Stomach (tissue), 9 donors: Measurements from ENCODE around the gene POLH. TPM values are rescaled to one million over a fixed set of nuclear protein-coding genes. Genes with fewer than 3 reads are reported as not detected.

Experiments used
- DNase-seq, 2 donors: peaks; one replicate each; pipeline versions ENCODE4 v3.0.0 to v3.0.0-alpha.2; 2013 to 2019
- H3K27ac ChIP-seq, 5 donors: fragments of 200-600 bp in 4 of 5; sonication (generic) in 4 of 5; one replicate each; pipeline ENCODE4 v1.5.1; 2013 to 2019; ENCODE audit warnings: mild to moderate bottlenecking in 1 of 5, moderate library complexity in 1 of 5
- H3K27me3 ChIP-seq, 3 donors: fragments of 200-600 bp; sonication (generic); one replicate each; pipeline ENCODE4 v1.5.1; 2017 to 2019; ENCODE audit warnings: mixed run types in 1 of 3
- H3K36me3 ChIP-seq, 4 donors: fragments of 200-600 bp; sonication (generic); 1 replicate in 3 of 4; 2 replicates in 1 of 4; pipeline ENCODE4 v1.5.1; 2016 to 2019
- H3K4me1 ChIP-seq, 4 donors: fragments of 200-600 bp; sonication (generic); one replicate each; pipeline ENCODE4 v1.5.1; 2016 to 2019
- H3K4me3 ChIP-seq, 4 donors: fragments of 200-600 bp; sonication (generic) in 3 of 4; one replicate each; pipeline ENCODE4 v1.5.1; 2016 to 2019; ENCODE audit warnings: mild to moderate bottlenecking in 1 of 4
- H3K9me3 ChIP-seq, 4 donors: fragments of 200-600 bp; sonication (generic); one replicate each; pipeline ENCODE4 v1.5.1; 2016 to 2019
- CTCF ChIP-seq, 7 experiments: fragments of 450-650 bp in 4 of 7; fragments of 200-600 bp in 3 of 7; sonication (generic) in 3 of 7; IDR thresholded peaks; one replicate each; pipeline ENCODE4 v1.5.1; 2016 to 2019; ENCODE audit warnings: antibody characterized with exemption in 7 of 7, control low read depth in 2 of 7, mild to moderate bottlenecking in 1 of 7
- EP300 ChIP-seq: sonication (generic); formaldehyde crosslinking; IDR thresholded peaks from one replicate; pipeline ENCODE4 v1.6.1; 2017; ENCODE audit warnings: antibody characterized with exemption
- POLR2A ChIP-seq, 4 donors: fragments of 450-650 bp; IDR thresholded peaks; one replicate each; pipeline ENCODE4 v1.6.1; 2016; ENCODE audit warnings: antibody characterized with exemption in 4 of 4, control low read depth in 2 of 4, mild to moderate bottlenecking in 1 of 4, moderate library complexity in 1 of 4
- POLR2AphosphoS5 ChIP-seq, 3 donors: sonication (generic); formaldehyde crosslinking; IDR thresholded peaks; one replicate each; pipeline ENCODE4 v1.6.1; 2016; ENCODE audit warnings: antibody characterized with exemption in 3 of 3
- WGBS, 5 donors: extraction: QIAGEN DNeasy Blood & Tissue Kit in 3 of 5; methylation state at CpG; one replicate each; pipeline versions ENCODE4 v1.1.5 to v1.1.7; 2013 to 2018; 5-methylcytosine and 5-hydroxymethylcytosine counted together
- intact Hi-C: fragments of 100-400 bp; cut with DNase I; formaldehyde crosslinking; loops from one replicate; pipeline ENCODE4 v1.15.1; 2023; ENCODE audit warnings: low total_unique reads
- polyA plus RNA-seq, 3 donors: library from polyadenylated mRNA; stranded (reverse); fragments of 200-250 nt; gene quantifications; one replicate each; pipeline ENCODE4 v1.2.3, GENCODE V29; 2013
- total RNA-seq, 5 donors: library from RNA; depleted of rRNA; stranded (reverse); fragments of >200 nt; gene quantifications; one replicate each; pipeline versions ENCODE4 v1.1.0 to v1.2.3, GENCODE V29; 2014 to 2016
- donor health status: healthy with polysubstance abuse.
- donor health status: Bipolar disorder and iron deficiency.
- donor health status: healthy.

Gene POLH
- total and polyA plus RNA-seq, 8 donors = 1.8 to 47.8 (median 6.8) TPM

DNA sequence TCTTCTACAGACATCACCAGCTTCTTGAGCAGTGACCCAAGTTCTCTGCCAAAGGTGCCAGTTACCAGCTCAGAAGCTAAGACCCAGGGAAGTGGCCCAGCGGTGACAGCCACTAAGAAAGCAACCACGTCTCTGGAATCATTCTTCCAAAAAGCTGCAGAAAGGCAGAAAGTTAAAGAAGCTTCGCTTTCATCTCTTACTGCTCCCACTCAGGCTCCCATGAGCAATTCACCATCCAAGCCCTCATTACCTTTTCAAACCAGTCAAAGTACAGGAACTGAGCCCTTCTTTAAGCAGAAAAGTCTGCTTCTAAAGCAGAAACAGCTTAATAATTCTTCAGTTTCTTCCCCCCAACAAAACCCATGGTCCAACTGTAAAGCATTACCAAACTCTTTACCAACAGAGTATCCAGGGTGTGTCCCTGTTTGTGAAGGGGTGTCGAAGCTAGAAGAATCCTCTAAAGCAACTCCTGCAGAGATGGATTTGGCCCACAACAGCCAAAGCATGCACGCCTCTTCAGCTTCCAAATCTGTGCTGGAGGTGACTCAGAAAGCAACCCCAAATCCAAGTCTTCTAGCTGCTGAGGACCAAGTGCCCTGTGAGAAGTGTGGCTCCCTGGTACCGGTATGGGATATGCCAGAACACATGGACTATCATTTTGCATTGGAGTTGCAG, 37.9 kb downstream of the POLH start:
- H3K27me3 ChIP-seq = no peaks in the 10 kb centered on the region
- H3K9me3 ChIP-seq = no peaks in the 10 kb centered on the region
- TF ChIP-seq EP300 (no peak), POLR2A (IDR thresholded peaks at IDR 0.05) (no peak), POLR2AphosphoS5 (IDR thresholded peaks at IDR 0.05) (no peak), CTCF (IDR thresholded peaks at IDR 0.05) (no peak)
- DNase-seq = no peak
- H3K36me3 ChIP-seq = peaks cover 19 to 71% (median 57%) of the 10 kb centered on the region in 4 donors
- intact Hi-C loops = no loop called here
- no peak overlapping the region for H3K27ac ChIP-seq
- H3K4me1 ChIP-seq = peaks cover 0 to 3% (median 0%) of the 10 kb centered on the region in 4 donors
- H3K4me3 ChIP-seq = no peak overlapping the region
- 92 to 97% (median 94%) methylated on average over 5 to 6 of the region's 6 CpGs for WGBS, 5 donors

- TF ChIP-seq POLR2AphosphoS5 (IDR thresholded peaks at IDR 0.05) = no peak
- DNase-seq = no peak
- WGBS, 5 donors = 68 to 76% (median 73%) methylated on average over 3 of the region's 3 CpGs
- no peaks in the 10 kb centered on the region for H3K9me3 ChIP-seq
- H3K27me3 ChIP-seq = no peaks in the 10 kb centered on the region
- intact Hi-C loops = no loop called here
- H3K4me1 ChIP-seq = no peaks in the 10 kb centered on the region
- H3K36me3 ChIP-seq = peaks cover 19 to 76% (median 61%) of the 10 kb centered on the region in 4 donors
- H3K27ac ChIP-seq = no peak overlapping the region
- no peak overlapping the region for H3K4me3 ChIP-seq
Measured at GRCh38 chr6:43614396-43614730, 38.4 kb downstream of the POLH start.

GRCh38 chr6:43616725-43617472, 40.9 kb downstream of the POLH start:
- Histone ChIP-seq H3K9me3 (no peaks in the 10 kb centered on the region), H3K27me3 (no peaks in the 10 kb centered on the region), H3K4me1 (no peaks in the 10 kb centered on the region), H3K36me3 (peaks cover 22 to 83% (median 69%) of the 10 kb centered on the region in 4 donors), H3K4me3 (no peak overlapping the region), H3K27ac (no peak overlapping the region)
- DNase-seq = no peak
- WGBS, 5 donors = 81 to 91% (median 81%) methylated on average over 9 of the region's 9 CpGs
- intact Hi-C loops = no loop called here
- no peak for TF ChIP-seq EP300
- TF ChIP-seq CTCF (IDR thresholded peaks at IDR 0.05) = no peak
- no peak for TF ChIP-seq POLR2A (IDR thresholded peaks at IDR 0.05)
- no peak for TF ChIP-seq POLR2AphosphoS5 (IDR thresholded peaks at IDR 0.05)

- intact Hi-C loops = no loop called here
- Histone ChIP-seq H3K4me1 (peaks cover 0 to 11% (median 3%) of the 10 kb centered on the region in 4 donors), H3K4me3 (no peak overlapping the region), H3K27me3 (no peaks in the 10 kb centered on the region), H3K36me3 (peaks cover 53 to 87% (median 81%) of the 10 kb centered on the region in 4 donors), H3K9me3 (no peaks in the 10 kb centered on the region), H3K27ac (no peak overlapping the region)
- DNase-seq = no peak
- WGBS, 5 donors = 88 to 97% (median 93%) methylated on average over 11 to 12 of the region's 12 CpGs
- TF ChIP-seq CTCF (IDR thresholded peaks at IDR 0.05) (no peak), EP300 (no peak), POLR2A (IDR thresholded peaks at IDR 0.05) (no peak), POLR2AphosphoS5 (IDR thresholded peaks at IDR 0.05) (no peak)
Measured at GRCh38 chr6:43621078-43621835, 45.3 kb downstream of the POLH start.
